ENCODE measurements around the gene ARHGEF28.

ARHGEF28 gene

DNA sequence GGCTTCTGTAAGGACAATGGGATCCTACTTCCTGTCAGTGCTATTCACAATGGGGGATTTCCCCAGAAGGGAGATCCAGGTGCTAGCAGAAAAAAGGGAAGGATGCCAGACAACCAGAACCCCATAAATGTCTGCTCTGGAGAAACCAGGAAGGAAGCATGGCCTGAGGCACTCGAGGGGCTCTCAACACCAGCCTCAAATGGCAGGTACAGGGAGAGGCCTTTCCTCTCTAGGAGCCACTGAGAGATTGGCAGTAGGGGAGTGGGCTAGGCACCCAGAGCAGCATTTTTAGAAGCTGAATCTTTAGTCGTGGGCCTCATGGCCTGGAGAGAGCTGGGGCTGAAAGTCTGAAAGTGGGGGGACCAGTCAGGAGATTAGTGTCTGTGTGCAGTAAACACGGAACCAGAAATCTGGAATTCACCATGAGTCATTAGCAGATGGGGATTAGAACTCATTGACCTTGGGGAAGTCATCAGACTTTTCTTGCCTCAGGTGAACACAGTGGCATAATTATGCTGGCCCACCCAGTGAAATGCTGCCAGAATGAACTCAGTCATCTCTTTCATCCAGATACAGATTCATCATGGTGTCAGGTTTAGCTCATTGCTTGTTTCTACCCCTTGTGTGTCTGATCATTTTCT is 28.3 kb downstream of the ARHGEF28 start:
- peak; percentile 76 for FAIRE-seq

DNA sequence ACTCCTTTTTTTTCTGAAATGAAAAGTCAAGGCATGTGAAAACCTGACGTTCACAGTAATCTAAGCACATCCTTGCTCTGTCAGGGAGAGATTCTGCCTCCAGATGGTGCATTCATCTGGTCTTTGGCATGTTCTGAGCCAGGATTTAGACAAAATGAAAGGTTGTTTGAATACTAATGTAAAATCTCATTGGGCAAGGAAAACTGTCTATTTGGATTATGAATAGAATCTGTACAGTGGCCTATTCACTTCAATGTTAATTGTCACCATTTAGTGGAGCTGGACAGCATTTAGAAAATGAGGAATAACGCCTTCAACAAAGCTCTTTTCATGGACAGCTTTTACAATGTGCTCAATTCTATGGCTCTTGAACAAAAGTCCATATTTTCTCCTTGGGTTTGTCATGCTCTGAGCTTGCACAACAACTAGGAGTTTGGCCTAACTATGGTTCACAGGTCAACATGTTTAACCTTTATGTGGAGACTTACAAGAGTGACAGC is 28.9 kb downstream of the ARHGEF28 start:
- DNase-seq (ENCODE audit: extremely low spot score, insufficient read length, low read depth), result no peak
- no peak for FAIRE-seq

More for the DNA sequence above, 28.3 kb downstream of the ARHGEF28 start:
- DNase-seq (ENCODE audit: extremely low spot score, insufficient read length, low read depth), result no peak

GRCh38 chr5:73655521-73656160 is 29.6 kb downstream of the ARHGEF28 start:
- FAIRE-seq, result peak; percentile 15
- no peak for DNase-seq (ENCODE audit: extremely low spot score, insufficient read length, low read depth)

GRCh38 chr5:73661753-73662152 is 35.8 kb downstream of the ARHGEF28 start:
- FAIRE-seq, result no peak
- no peak for DNase-seq (ENCODE audit: extremely low spot score, insufficient read length, low read depth)

- FAIRE-seq, result no peak
- DNase-seq (ENCODE audit: extremely low spot score, insufficient read length, low read depth), result no peak
Observed at GRCh38 chr5:73663161-73663859, 37.3 kb downstream of the ARHGEF28 start.

- DNase-seq (ENCODE audit: extremely low spot score, insufficient read length, low read depth), result no peak
- FAIRE-seq, result peak; percentile 86
Observed at GRCh38 chr5:73663860-73664240, 37.9 kb downstream of the ARHGEF28 start.

DNA sequence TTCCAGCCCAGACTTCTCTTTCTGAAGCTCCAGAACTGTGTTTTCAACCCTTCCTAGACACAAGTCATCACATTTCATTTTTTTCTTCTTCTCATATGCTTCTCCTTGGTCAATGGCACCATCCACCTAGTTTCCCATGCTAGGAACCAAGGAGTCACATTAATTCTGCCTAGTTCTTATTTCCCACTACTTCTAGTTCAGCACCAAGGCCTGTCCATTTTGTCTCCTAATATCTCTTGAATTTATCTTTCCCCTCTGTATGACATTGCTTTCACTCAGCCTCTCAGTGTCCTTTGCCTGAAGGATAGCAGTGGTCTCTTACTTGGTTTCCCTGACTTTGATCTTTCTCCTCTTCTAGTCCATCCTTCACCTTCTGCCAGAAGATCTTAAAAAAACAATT is 38.8 kb downstream of the ARHGEF28 start:
- DNase-seq (ENCODE audit: extremely low spot score, insufficient read length, low read depth) (no peak), FAIRE-seq (no peak)

DNA sequence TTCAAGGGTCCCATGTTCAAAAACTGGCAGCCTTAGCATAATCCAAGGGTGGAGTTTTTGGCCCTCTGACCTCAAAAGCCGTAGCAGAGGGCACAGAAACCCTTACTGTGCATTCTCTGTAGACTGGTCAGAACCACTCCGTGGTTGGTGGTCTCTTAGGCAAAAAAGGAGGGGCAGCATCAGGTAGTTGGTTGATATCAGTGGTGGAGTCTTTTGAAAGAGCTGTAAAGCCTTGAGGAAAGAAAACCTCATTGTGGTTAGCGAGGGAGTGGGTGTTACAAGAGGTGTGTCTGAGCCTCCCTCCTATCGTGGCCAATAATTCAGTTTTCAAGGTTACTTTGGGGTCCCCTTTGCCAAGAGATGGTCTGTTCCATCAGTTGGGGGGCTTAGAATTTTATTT is 40.9 kb downstream of the ARHGEF28 start:
- peak; percentile 72 for FAIRE-seq
- no peak for DNase-seq (ENCODE audit: extremely low spot score, insufficient read length, low read depth)

- peak; percentile 87 for FAIRE-seq
- no peak for DNase-seq (ENCODE audit: extremely low spot score, insufficient read length, low read depth)
Observed at GRCh38 chr5:73668017-73668416, 42.0 kb downstream of the ARHGEF28 start.

DNA sequence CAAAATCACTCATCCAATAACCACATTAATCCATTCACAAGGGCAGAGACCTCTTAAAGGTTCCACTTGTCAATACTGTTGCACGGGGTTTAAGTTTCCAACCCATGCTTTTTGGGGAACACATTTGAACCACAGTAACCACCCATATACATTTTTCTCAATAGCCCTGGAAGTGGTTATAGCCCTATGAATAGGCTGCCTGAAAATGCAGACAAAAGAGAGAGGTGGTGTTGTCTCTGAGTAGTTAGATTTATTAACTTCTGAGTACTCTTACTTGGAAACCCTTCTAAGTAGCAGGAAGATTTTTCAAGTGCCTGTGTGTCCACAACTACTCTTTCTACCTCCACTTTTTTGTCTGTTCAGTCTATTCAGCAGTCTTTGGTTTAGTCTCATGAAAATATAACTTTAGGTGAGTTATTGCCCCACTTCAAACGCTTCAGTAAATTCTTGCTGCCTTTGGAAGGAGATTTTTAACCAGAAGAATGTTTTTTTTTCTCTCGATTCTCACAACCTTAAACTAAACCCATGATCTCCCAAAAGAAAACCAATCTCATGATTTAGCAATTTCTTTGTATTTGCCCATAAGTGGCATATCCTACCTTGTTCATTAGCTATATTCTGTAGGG is 42.6 kb downstream of the ARHGEF28 start:
- DNase-seq (ENCODE audit: extremely low spot score, insufficient read length, low read depth) (no peak), FAIRE-seq (no peak)

DNA sequence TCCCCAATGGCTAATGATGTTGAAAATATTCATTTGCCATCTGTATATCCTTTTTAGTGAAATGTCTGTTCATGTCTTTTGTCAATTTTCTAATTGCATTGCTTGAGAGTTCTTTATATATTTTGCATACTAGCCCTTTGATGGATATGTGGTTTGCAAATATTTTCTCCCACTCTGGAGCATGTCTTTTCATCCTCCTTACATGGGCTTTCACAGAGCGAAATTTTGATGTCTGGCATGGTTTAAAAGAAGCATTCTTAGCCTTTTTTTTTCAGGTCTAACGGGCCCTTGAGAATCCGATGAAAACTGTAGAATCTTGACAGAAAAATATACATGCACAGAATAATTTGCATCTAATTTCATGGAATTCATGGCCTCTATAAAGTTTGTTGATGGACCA is 44.7 kb downstream of the ARHGEF28 start:
- DNase-seq (ENCODE audit: extremely low spot score, insufficient read length, low read depth), result no peak
- peak; percentile 56 for FAIRE-seq

- DNase-seq (ENCODE audit: extremely low spot score, insufficient read length, low read depth) (no peak), FAIRE-seq (no peak)
Observed at GRCh38 chr5:73672132-73672531, 46.1 kb downstream of the ARHGEF28 start.

DNA sequence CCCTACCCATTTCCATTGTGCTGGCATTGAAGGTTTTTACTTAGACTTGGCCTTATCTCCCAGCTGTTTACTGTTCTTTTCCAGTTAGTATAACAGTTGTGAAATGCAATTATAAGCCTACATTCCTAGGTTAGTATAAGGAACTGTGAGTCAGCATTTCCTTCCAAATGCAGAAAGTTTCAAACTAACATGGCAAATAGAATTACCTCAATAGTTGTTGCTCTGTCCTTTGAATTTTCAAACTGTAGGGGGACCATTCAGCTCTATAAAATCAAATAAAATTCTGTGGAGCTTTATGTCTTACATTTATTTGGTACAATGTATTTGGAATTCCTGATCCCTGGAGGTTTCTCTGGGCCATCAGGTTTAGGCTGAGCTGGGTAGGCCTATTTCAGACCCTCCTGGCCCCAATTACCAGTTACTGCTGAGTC is 47.2 kb downstream of the ARHGEF28 start:
- FAIRE-seq, result no peak
- DNase-seq (ENCODE audit: extremely low spot score, insufficient read length, low read depth), result no peak

- FAIRE-seq (no peak), DNase-seq (ENCODE audit: extremely low spot score, insufficient read length, low read depth) (no peak)
Observed at GRCh38 chr5:73674669-73675004, 48.6 kb downstream of the ARHGEF28 start.

GRCh38 chr5:73678322-73678740 is 52.3 kb downstream of the ARHGEF28 start:
- FAIRE-seq, result no peak

GRCh38 chr5:73678807-73679206 is 52.8 kb downstream of the ARHGEF28 start:
- FAIRE-seq (no peak), DNase-seq (ENCODE audit: extremely low spot score, insufficient read length, low read depth) (no peak)

More at GRCh38 chr5:73678322-73678740, 52.3 kb downstream of the ARHGEF28 start:
- no peak for DNase-seq (ENCODE audit: extremely low spot score, insufficient read length, low read depth)

DNA sequence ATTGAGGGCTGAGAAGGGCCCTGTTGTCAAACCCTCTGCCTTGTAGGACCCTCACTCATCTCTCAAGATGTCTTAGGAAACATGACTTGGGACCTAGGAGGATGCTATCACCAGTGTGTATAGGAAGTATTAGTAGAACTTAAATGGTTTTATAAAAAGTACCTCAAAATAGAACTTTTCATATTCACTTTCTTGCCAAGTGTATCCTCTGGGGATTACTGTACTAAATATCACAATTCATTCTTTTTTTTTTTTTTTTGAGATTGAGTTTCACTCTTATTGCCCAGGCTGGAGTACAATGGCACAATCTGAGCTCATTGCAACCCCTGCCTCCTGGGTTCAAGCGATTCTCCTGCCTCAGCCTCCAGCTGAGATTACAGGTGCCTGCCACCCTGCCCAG is 56.2 kb downstream of the ARHGEF28 start:
- DNase-seq (ENCODE audit: extremely low spot score, insufficient read length, low read depth) (no peak), FAIRE-seq (no peak)

DNA sequence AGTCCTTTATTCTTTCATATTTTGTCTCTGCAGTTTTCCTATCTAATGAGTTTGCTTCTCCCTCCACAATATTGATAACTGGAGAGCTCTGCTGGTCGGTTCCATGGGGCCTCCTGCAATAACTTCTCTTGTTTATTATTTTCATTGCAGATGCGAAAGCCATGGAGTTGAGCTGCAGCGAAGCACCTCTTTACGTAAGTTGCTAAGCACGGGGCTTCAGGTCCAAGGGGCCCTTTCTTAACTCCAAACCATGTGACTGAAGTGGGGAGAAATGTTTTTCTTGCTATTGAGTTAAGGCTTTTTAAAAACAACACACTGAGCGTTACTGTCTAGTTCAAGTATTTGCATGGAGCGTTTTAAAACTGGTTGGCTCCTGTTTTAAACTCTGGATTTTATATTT is 58.7 kb downstream of the ARHGEF28 start:
- no peak for FAIRE-seq
- DNase-seq (ENCODE audit: extremely low spot score, insufficient read length, low read depth), result no peak

DNA sequence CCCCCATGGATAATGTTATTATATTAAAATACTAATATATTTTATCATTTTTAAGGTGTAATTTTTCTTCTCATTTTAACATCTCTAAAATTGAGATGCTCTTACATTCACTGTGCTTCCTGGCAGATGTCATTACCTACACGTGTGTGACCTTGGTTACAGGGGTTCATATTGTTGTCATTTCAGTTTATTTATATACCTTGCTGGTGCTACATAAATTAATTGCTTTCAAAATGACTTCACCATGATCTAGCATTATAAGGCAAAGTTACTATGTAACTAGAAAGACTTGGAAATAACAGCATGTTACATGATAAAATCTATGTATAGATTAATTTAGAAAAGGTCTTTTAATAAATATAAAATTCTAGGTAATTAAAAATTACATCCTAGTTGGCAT is 60.9 kb downstream of the ARHGEF28 start:
- FAIRE-seq, result peak; percentile 49

DNA sequence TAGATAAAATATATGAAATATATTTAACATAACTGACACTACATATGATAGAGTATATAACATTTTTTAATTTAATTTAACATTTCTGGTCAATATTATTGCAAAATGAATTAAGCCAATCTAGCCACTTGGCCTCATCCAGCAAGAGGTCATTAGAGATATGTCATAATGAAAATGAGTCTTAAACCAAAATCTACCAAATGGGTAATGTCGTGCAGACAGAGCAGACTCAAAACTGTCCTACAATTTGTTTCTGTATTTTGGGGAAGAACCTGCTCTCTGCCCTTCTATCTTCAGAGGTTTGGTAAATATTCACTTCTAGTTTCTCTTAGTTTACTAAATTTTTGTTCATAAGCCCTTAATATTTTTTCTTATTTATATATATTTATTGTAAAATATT is 61.4 kb downstream of the ARHGEF28 start:
- FAIRE-seq (peak; percentile 79), DNase-seq (ENCODE audit: extremely low spot score, insufficient read length, low read depth) (no peak)

More for the DNA sequence above, 60.9 kb downstream of the ARHGEF28 start:
- no peak for DNase-seq (ENCODE audit: extremely low spot score, insufficient read length, low read depth)

DNA sequence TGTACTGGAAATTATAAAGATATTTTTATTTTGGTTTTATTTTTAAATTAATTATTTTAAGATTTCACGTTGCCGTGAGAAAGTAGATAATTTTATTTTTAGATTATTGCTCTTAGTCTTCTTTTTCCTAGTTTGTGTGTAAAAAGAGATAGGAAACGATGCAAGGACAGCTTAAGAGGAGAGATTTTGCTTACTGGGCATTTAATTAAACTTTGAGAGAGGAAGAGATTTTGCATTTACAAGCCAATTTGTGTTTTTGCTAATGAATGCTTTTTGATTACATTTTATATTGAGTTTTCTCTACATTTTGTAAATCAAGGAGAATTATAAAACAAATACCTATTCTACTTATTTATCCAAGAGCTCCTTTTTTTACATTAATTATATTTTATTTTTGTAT is 64.0 kb downstream of the ARHGEF28 start:
- no peak for FAIRE-seq

More for the DNA sequence above, 64.0 kb downstream of the ARHGEF28 start:
- DNase-seq (ENCODE audit: extremely low spot score, insufficient read length, low read depth), result no peak

Measured in GM18507 (cell line).